ENCODE data around the gene PTPRG. TPM values are rescaled to one million over a fixed set of nuclear protein-coding genes. Genes with fewer than 3 reads are reported as not detected.

Gene PTPRG
- total RNA-seq, 4 donors from 2014 or later = 8.4 to 37.3 (median 14.9) TPM

DNA sequence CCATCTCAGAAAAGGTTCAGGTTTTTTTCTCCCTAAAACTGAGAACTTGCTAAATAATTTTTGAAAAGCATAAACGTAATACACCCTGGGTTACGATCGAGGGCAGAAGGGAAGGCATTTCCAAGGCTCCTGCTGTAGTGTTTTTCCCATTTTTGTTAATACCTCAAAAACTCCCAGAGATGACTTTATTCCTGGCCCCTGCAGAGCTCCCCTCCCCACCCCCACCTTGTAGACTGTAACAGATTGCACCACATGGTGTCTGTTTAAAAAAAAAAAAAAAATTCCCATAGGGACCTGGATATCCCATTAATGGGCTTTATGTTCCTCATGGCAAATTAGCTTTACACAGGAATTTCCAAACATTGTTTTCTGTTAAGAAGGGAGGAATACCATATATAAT, 773.8 kb downstream of the PTPRG start:
- no peak overlapping the region for H3K4me3 ChIP-seq (ENCODE audit: low read depth, poor library complexity, severe bottlenecking)
- WGBS, 2 donors = 93 to 96% methylated on average over 3 of the region's 3 CpGs
- DNase-seq (ENCODE audit: low spot score in 2 of 2) = no peak
- intact Hi-C loops (cut with DNase I; ENCODE audit: low total_unique reads) = no loop called here
- TF ChIP-seq, protein P1, sequence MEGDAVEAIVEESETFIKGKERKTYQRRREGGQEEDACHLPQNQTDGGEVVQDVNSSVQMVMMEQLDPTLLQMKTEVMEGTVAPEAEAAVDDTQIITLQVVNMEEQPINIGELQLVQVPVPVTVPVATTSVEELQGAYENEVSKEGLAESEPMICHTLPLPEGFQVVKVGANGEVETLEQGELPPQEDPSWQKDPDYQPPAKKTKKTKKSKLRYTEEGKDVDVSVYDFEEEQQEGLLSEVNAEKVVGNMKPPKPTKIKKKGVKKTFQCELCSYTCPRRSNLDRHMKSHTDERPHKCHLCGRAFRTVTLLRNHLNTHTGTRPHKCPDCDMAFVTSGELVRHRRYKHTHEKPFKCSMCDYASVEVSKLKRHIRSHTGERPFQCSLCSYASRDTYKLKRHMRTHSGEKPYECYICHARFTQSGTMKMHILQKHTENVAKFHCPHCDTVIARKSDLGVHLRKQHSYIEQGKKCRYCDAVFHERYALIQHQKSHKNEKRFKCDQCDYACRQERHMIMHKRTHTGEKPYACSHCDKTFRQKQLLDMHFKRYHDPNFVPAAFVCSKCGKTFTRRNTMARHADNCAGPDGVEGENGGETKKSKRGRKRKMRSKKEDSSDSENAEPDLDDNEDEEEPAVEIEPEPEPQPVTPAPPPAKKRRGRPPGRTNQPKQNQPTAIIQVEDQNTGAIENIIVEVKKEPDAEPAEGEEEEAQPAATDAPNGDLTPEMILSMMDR (IDR thresholded peaks at IDR 0.05) = no peak

DNA sequence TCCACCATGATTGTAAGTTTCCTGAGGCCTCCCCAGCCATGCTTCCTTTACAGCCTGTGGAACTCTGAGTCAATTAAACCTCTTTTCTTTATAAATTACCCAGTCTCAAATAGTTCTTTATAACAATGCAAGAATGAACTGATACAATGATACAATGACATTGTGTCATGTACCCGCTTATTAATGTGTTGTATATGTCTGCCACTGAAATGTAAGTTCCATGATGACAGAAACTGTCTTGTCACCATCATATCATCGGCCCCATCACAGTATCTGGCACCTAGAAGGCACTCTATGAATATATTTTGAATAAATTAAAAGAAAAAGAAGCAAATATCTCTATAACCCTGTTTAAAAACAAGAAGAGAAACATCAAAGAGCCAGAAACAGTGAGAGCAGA, 782.4 kb downstream of the PTPRG start:
- 83 to 90% methylated on average over 2 of the region's 2 CpGs for WGBS, 2 donors
- H3K4me3 ChIP-seq (ENCODE audit: low read depth, poor library complexity, severe bottlenecking) = no peak overlapping the region
- intact Hi-C loops (cut with DNase I; ENCODE audit: low total_unique reads) = no loop called here
- DNase-seq (ENCODE audit: low spot score in 2 of 2) = no peak
- no peak for TF ChIP-seq POLR2A (IDR thresholded peaks at IDR 0.05)
- TF ChIP-seq, protein P1 (IDR thresholded peaks at IDR 0.05) = no peak
